Calu3 (cell line): ENCODE data around the gene PGF. TPM values are rescaled to one million over a fixed set of nuclear protein-coding genes. Genes with fewer than 3 reads are reported as not detected.
A peak's percentile ranks its signal among the peaks of the same experiment; 100 is the strongest.

Experiments used
- BruUV-seq: library from RNA; stranded (reverse); fragments of 400-500 nt; replicated peaks from 2 replicates; lab custom pipeline; 2021; lab: Mats Ljungman, UMichigan
- CTCF ChIA-PET: fragments of 300-600 bp; sonication (Branson Sonifier 250); formaldehyde crosslinking; loops from one replicate; lab custom pipeline; 2022; ENCODE audit warnings: antibody characterized with exemption; lab: Charles Lee
- DNase-seq: peaks from one replicate; pipeline ENCODE4 v3.0.0; 2022
- H3K27ac Mint-ChIP-seq: one replicate; pipeline ENCODE4 v1.8.0; 2022; ENCODE audit warnings: mixed read lengths; ENCODE audit not compliant: unreplicated experiment
- H3K27me3 Mint-ChIP-seq: one replicate; pipeline ENCODE4 v1.8.0; 2022; ENCODE audit warnings: mixed read lengths; ENCODE audit not compliant: unreplicated experiment
- H3K36me3 Mint-ChIP-seq: one replicate; pipeline ENCODE4 v1.8.0; 2022; ENCODE audit warnings: mild to moderate bottlenecking, moderate library complexity, mixed read lengths; ENCODE audit not compliant: insufficient read depth, unreplicated experiment
- H3K4me1 Mint-ChIP-seq: one replicate; pipeline ENCODE4 v1.8.0; 2022; ENCODE audit warnings: mild to moderate bottlenecking, low read depth, mixed read lengths; ENCODE audit not compliant: unreplicated experiment
- H3K4me3 Mint-ChIP-seq: one replicate; pipeline ENCODE4 v1.8.0; 2022; ENCODE audit warnings: mild to moderate bottlenecking, low read depth, moderate library complexity, mixed read lengths; ENCODE audit not compliant: unreplicated experiment
- H3K9me3 Mint-ChIP-seq: one replicate; pipeline ENCODE4 v1.8.0; 2022; ENCODE audit warnings: low read depth, mixed read lengths; ENCODE audit not compliant: unreplicated experiment
- CTCF ChIP-seq: fragments of 200-600 bp; IDR thresholded peaks from one replicate; pipeline ENCODE4 v1.8.0; 2022; ENCODE audit warnings: antibody characterized with exemption; ENCODE audit not compliant: unreplicated experiment
- intact Hi-C: fragments of 100-400 bp; cut with micrococcal nuclease; formaldehyde crosslinking; loops from one replicate; pipeline ENCODE4 v1.10.0; 2022; ENCODE audit not compliant: unreplicated experiment
- total RNA-seq: library from RNA; stranded (reverse); gene quantifications from 2 replicates; pipeline ENCODE4 v1.2.3, GENCODE V29; 2022

The PGF gene
- total RNA-seq, 1 experiment from 2014 or later = 2.1 TPM

DNA sequence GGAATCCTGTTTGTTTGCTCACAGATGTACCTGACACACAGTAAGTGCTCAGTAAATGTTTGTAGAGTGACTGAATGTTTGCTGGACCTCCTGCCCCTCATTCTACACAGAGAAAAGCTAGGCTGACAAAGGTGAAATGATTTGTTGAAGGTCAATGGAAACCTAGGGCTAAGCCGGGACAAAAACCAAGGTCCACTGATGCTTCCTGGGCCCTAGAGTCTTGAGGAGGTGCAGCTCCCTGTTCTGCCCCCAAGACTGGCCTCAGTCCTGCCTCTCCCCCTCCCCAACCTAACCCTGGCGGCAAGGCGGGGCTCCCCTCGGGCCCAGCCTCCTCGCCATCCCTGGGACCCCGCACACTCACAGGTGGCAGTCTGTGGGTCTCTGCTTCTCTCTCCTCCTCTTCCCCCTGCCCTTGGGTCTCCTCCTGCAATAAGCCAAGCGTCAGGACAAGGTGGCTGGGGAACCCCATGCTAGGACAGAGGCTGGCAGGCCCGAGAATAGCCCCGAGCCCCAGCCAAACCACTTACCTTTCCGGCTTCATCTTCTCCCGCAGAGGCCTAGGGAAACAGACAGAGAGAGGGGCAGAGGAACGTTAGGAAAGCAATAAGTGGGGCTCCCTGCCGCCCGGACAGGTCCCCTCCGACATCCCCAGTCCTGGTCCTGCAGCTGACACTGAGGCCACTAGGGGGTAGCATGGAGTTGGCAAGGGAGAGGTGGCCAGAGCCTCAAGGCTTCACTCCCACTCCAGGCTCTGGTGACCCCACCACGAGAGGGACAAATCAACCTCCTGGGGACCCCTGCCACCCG, 9.3 kb downstream of the PGF start:
- peaks cover 12% of the 10 kb centered on the region for H3K4me1 Mint-ChIP-seq
- no peak overlapping the region for H3K27ac Mint-ChIP-seq
- H3K27me3 Mint-ChIP-seq = no peaks in the 10 kb centered on the region
- no TSS peak for BruUV-seq
- intact Hi-C loops = loop anchor here (2.0 kb wide), 1 partner anchor 143 kb away; no protein-coding TSS in a partner anchor
- no peak overlapping the region for H3K4me3 Mint-ChIP-seq
- no peaks in the 10 kb centered on the region for H3K9me3 Mint-ChIP-seq
- peak; percentile 86 for DNase-seq
- peaks cover 1% of the 10 kb centered on the region for H3K36me3 Mint-ChIP-seq
- CTCF ChIA-PET = interaction anchor here (0.6 to 2.3 kb wide), 5 partner anchors 23 to 143 kb away, joined by 3 to 12 read pairs (median 8); partner anchors contain the start of genes EIF2B2 and RPS6KL1
- TF ChIP-seq CTCF = peak; percentile 85

DNA sequence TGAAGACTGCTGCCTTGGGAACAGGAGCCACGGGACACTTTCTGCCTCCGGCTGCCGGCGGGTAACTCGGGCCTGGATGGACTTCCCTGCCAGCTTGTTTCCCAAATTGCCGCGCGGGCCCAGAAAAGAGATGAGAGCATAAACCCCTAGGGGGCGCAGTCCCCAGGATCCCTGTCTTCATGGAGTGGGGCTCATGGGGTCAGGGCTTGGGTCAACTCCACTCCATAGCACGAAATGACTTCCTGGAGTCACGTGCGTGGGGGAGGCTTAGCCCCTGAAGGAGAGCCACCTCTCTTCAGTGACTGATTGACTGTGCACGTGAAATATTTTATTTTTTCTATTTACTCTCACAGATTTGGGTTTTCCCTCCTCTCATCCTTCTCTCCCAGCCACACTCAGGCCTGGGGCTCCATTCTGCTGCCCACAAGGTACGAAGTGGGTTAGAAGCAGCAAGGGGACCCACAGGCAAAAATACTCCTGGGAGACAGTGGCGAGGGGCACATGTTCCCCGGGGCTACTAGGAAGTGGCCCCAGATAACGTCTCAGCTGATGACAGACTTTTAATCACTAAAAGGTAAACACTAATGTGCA, 10.0 kb downstream of the PGF start:
- CTCF ChIA-PET = interaction anchor here (0.6 to 2.3 kb wide), 6 partner anchors 22 to 143 kb away, joined by 3 to 12 read pairs (median 4); partner anchors contain the start of genes EIF2B2 and RPS6KL1
- peak; percentile 46 for TF ChIP-seq CTCF
- Mint-ChIP-seq H3K4me1 (peaks cover 14% of the 10 kb centered on the region), H3K9me3 (no peaks in the 10 kb centered on the region), H3K27me3 (no peaks in the 10 kb centered on the region), H3K36me3 (no peaks in the 10 kb centered on the region), H3K27ac (no peak overlapping the region), H3K4me3 (no peak overlapping the region)
- intact Hi-C loops = no loop called here
- no TSS peak for BruUV-seq
- DNase-seq = peak; percentile 52

- no peak for DNase-seq
- no TSS peak for BruUV-seq
- no peaks in the 10 kb centered on the region for H3K9me3 Mint-ChIP-seq
- peaks cover 23% of the 10 kb centered on the region for H3K4me1 Mint-ChIP-seq
- H3K27me3 Mint-ChIP-seq = no peaks in the 10 kb centered on the region
- no peak for TF ChIP-seq CTCF
- no peak overlapping the region for H3K27ac Mint-ChIP-seq
- H3K4me3 Mint-ChIP-seq = no peak overlapping the region
- intact Hi-C loops = loop anchor here (5.0 kb wide), 1 partner anchor 60 kb away; the partner anchor contains the start of gene EIF2B2
- no peaks in the 10 kb centered on the region for H3K36me3 Mint-ChIP-seq
- CTCF ChIA-PET = no interaction called here
Observed at GRCh38 chr14:74942608-74943007, 12.8 kb downstream of the PGF start.

- CTCF ChIA-PET = no interaction called here
- no peaks in the 10 kb centered on the region for H3K9me3 Mint-ChIP-seq
- no peak overlapping the region for H3K4me3 Mint-ChIP-seq
- intact Hi-C loops = loop anchor here (5.0 kb wide), 1 partner anchor 60 kb away; the partner anchor contains the start of gene EIF2B2
- no peak for DNase-seq
- no peak for TF ChIP-seq CTCF
- H3K36me3 Mint-ChIP-seq = no peaks in the 10 kb centered on the region
- peaks cover 23% of the 10 kb centered on the region for H3K4me1 Mint-ChIP-seq
- H3K27me3 Mint-ChIP-seq = no peaks in the 10 kb centered on the region
- no peak overlapping the region for H3K27ac Mint-ChIP-seq
- no TSS peak for BruUV-seq
Observed at GRCh38 chr14:74942181-74942580, 13.2 kb downstream of the PGF start.
